Osteoblast (primary cell): ENCODE results near the gene HSPH1. TPM values are rescaled to one million over a fixed set of nuclear protein-coding genes. Genes with fewer than 3 reads are reported as not detected.

Source experiments
- DNase-seq: peaks from one replicate; pipeline ENCODE4 v3.0.0; 2011; ENCODE audit warnings: low spot score, mixed read lengths; ENCODE audit not compliant: insufficient read length; ENCODE audit errors: missing footprints
- H2AFZ ChIP-seq: 2 replicates; pipeline ENCODE4 v1.6.0; 2011; ENCODE audit warnings: mild to moderate bottlenecking, low read length
- H3K27ac ChIP-seq: 2 replicates; pipeline ENCODE4 v1.5.1; 2011; ENCODE audit warnings: mild to moderate bottlenecking, low read depth, low read length, moderate library complexity
- H3K27me3 ChIP-seq: 2 replicates; pipeline ENCODE4 v1.6.0; 2012; ENCODE audit warnings: mild to moderate bottlenecking, control low read depth, inconsistent platforms, low read length, moderate library complexity; ENCODE audit not compliant: insufficient read depth
- H3K36me3 ChIP-seq: 2 replicates; pipeline ENCODE4 v1.5.1; 2011; ENCODE audit warnings: mild to moderate bottlenecking, low read length, control low read depth, moderate library complexity; ENCODE audit not compliant: insufficient read depth
- H3K4me1 ChIP-seq: 2 replicates; pipeline ENCODE4 v1.5.1; 2011; ENCODE audit warnings: mild to moderate bottlenecking, low read length, control low read depth, moderate library complexity; ENCODE audit not compliant: insufficient read depth
- H3K4me2 ChIP-seq: 2 replicates; pipeline ENCODE4 v1.6.0; 2011; ENCODE audit warnings: mild to moderate bottlenecking, low read length; ENCODE audit not compliant: insufficient read depth
- H3K4me3 ChIP-seq: fragments of 200-600 bp; sonication (generic); 3 replicates; pipeline ENCODE4 v1.5.1; 2012; ENCODE audit warnings: mild to moderate bottlenecking, low read length, inconsistent platforms; ENCODE audit not compliant: insufficient read depth
- H3K79me2 ChIP-seq: 2 replicates; pipeline ENCODE4 v1.6.0; 2012; ENCODE audit warnings: mild to moderate bottlenecking, low read length, control low read depth, inconsistent platforms; ENCODE audit not compliant: insufficient read depth
- H3K9me3 ChIP-seq: 2 replicates; pipeline ENCODE4 v1.5.1; 2011; ENCODE audit warnings: low read depth, low read length, control low read depth
- H4K20me1 ChIP-seq: 2 replicates; pipeline ENCODE4 v1.6.0; 2012; ENCODE audit warnings: mild to moderate bottlenecking, low read length, control low read depth; ENCODE audit not compliant: insufficient read depth
- CTCF ChIP-seq: IDR thresholded peaks from 2 replicates; pipeline ENCODE4 v1.5.1; 2011; ENCODE audit warnings: mild to moderate bottlenecking, low read depth, low read length, moderate library complexity; ENCODE audit errors: extremely low read depth
- total RNA-seq: library from RNA; depleted of rRNA; stranded (reverse); fragments of >200 nt; gene quantifications from 2 replicates; pipeline ENCODE4 v1.2.3, GENCODE V29; 2012

HSPH1 gene
- total RNA-seq, 1 donor = 35.5 TPM

DNA sequence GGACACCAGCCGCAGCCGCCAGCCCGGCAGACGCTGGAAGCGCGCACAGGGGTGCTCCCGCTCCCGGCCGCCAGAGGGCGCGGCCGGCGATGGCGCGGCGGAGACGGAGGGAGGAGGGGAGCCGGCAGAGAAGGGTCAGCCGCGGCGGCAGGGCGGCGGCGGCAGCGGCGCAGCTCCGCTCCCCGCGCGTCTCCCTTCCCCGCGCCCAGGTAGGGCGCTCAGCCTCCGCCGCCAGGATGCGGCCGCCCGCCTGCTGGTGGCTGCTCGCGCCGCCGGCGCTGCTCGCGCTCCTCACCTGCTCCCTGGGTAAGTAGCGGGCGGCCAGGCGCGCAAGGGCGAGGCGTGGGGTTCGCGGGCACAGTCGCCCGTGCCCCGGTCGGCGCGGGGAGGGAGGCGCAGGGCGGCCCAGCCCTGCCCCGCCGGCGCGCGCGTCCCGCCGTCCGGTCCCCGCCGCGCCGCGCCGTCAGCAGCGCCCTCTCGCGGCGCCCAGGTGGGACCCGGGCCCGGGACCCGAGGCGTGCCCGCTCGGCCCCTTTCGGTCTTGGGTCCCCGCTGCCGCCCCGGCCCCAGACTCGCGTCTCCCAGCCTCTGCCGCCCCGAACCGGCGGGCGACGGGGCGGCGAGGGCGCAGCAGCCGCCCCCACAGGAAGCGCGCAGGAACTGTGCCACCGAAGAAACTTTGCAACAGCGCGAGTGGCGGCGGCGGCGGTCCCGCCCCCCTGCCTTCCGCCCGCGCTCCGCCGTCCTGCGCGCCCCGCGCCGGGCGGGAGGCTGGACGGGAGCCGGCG lies 38.3 kb upstream of the HSPH1 start, which contains the start of gene B3GLCT:
Gene B3GLCT (plus strand): TSS at position 127 of the 788 bp plus-strand sequence. CDS start 110 bp downstream, at position 237.
- peak within 1 kb of the TSS; percentile 77 for H3K4me3 ChIP-seq
- peak; percentile 99 for DNase-seq
- H4K20me1 ChIP-seq = peaks cover 8% of the 10 kb centered on the region
- H2AFZ ChIP-seq = peak within 1 kb of the TSS; percentile 87
- H3K9me3 ChIP-seq = no peaks in the 10 kb centered on the region
- peak within 1 kb of the TSS; percentile 88 for H3K4me2 ChIP-seq
- no peaks in the 10 kb centered on the region for H3K36me3 ChIP-seq
- TF ChIP-seq CTCF = peak; percentile 62
- peak within 1 kb of the TSS; percentile 74 for H3K27ac ChIP-seq
- no peaks in the 10 kb centered on the region for H3K27me3 ChIP-seq
- peaks cover 34% of the 10 kb centered on the region for H3K79me2 ChIP-seq
- H3K4me1 ChIP-seq = peaks cover 23% of the 10 kb centered on the region

DNA sequence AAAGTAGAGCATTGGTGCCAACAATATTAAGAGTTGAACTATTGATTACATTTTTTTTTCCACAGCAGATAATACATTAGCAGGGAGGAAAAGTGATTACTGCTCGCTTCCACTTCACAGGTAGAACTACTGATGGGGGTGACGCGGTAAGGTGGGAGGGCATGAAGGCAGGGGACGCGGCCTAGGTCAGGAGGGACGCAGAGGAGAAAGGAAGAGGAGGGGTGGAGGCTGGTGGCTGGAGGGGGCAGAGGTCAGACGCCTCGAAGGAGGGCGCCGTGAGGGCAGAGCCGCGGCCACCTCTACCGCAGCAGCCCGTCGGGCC lies 37.8 kb upstream of the HSPH1 start:
- Histone ChIP-seq H3K4me1 (peaks cover 18% of the 10 kb centered on the region), H3K4me2 (peak overlapping the region; percentile 88), H3K36me3 (no peaks in the 10 kb centered on the region), H3K27ac (no peak overlapping the region), H3K9me3 (no peaks in the 10 kb centered on the region), H3K79me2 (peaks cover 32% of the 10 kb centered on the region), H4K20me1 (peaks cover 8% of the 10 kb centered on the region), H3K4me3 (peak overlapping the region; percentile 77), H2AFZ (peak overlapping the region; percentile 87), H3K27me3 (no peaks in the 10 kb centered on the region)
- TF ChIP-seq CTCF = no peak
- DNase-seq = no peak

DNA sequence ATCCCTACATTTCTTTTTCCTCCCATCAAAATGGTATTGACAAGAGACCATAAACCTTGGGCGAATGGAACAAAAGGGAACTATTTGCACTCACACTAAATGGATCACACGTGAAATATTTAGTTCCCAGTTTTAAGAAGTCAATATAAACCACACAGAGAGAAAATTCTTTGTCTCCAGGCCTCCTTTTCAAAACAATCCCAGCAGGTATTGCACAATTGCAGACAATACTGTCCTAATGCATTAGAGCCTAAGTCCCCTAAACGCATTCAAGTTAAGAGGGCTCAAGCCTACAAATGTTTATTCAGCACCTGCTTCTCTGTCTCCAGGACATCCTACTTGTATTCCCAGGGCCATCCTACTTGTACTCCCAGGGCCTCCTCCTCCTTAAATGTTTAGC lies 36.8 kb upstream of the HSPH1 start:
- Histone ChIP-seq H2AFZ (no peak overlapping the region), H3K36me3 (no peaks in the 10 kb centered on the region), H3K9me3 (no peaks in the 10 kb centered on the region), H4K20me1 (no peaks in the 10 kb centered on the region), H3K4me1 (peaks cover 15% of the 10 kb centered on the region), H3K79me2 (peaks cover 22% of the 10 kb centered on the region), H3K4me2 (no peak overlapping the region), H3K4me3 (no peak overlapping the region), H3K27me3 (no peaks in the 10 kb centered on the region), H3K27ac (no peak overlapping the region)
- DNase-seq = no peak
- no peak for TF ChIP-seq CTCF

GRCh38 chr13:31196992-31197391 lies 35.3 kb upstream of the HSPH1 start:
- H3K27me3 ChIP-seq = no peaks in the 10 kb centered on the region
- no peak overlapping the region for H2AFZ ChIP-seq
- no peak for TF ChIP-seq CTCF
- H3K4me2 ChIP-seq = no peak overlapping the region
- H3K36me3 ChIP-seq = no peaks in the 10 kb centered on the region
- no peak for DNase-seq
- no peak overlapping the region for H3K4me3 ChIP-seq
- peaks cover 13% of the 10 kb centered on the region for H3K4me1 ChIP-seq
- H4K20me1 ChIP-seq = no peaks in the 10 kb centered on the region
- no peaks in the 10 kb centered on the region for H3K9me3 ChIP-seq
- peaks cover 9% of the 10 kb centered on the region for H3K79me2 ChIP-seq
- no peak overlapping the region for H3K27ac ChIP-seq
